Dendritic cell treated with granulocyte-macrophage colony-stimulating factor and Interleukin-4, amounts not matched to agents 40 ng/mL and 50 ng/mL, for 4 days (primary cell): Measurements from ENCODE around the gene RPEL1.
"Not testable (repeated sequence)": the region's sequence is repeated elsewhere in the genome, so short reads cannot be mapped to it uniquely, and the experiment has no call there.

ENCODE experiments used
- H3K27ac Mint-ChIP-seq: one replicate; pipeline ENCODE4 v1.8.0; 2022; ENCODE audit warnings: mild to moderate bottlenecking, mixed read lengths
- H3K27me3 Mint-ChIP-seq: one replicate; pipeline ENCODE4 v1.8.0; 2022; ENCODE audit warnings: mild to moderate bottlenecking, mixed read lengths
- H3K36me3 Mint-ChIP-seq: one replicate; pipeline ENCODE4 v1.8.0; 2022; ENCODE audit warnings: low read depth, mixed read lengths
- H3K4me1 Mint-ChIP-seq: one replicate; pipeline ENCODE4 v1.8.0; 2022; ENCODE audit warnings: low read depth, mixed read lengths
- H3K4me3 Mint-ChIP-seq: one replicate; pipeline ENCODE4 v1.8.0; 2022; ENCODE audit warnings: mild to moderate bottlenecking, moderate library complexity, mixed read lengths
- H3K9me3 Mint-ChIP-seq: one replicate; pipeline ENCODE4 v1.8.0; 2022; ENCODE audit warnings: mixed read lengths
- intact Hi-C: fragments of 100-400 bp; cut with micrococcal nuclease; formaldehyde crosslinking; loops from one replicate; pipeline ENCODE4 v1.15.0; 2022

RPEL1 gene

DNA sequence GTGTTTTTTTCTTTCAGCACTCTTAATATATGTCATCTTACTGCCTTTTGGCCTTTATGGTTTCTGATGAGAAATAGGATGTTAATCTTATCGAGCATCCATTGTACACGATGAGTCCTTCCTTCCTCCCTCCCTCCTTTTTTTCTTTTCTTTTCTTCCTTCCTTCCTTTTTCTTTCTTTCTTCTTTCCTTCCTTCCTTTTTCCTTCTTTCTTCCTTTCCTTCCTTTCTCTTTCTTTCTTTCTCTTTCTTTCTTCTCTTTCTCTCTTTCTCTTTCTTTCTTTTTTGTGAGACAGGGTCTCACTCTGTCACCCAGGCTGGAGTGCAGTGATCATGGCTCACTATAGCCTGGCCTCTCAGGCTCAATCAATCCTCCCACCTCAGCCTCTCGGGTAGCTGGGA lies 8.4 kb downstream of the RPEL1 start:
- no peaks in the 10 kb centered on the region for H3K4me1 Mint-ChIP-seq
- no peaks in the 10 kb centered on the region for H3K27me3 Mint-ChIP-seq
- H3K27ac Mint-ChIP-seq, result no peak overlapping the region
- no peak overlapping the region for H3K4me3 Mint-ChIP-seq
- peaks cover 14% of the 10 kb centered on the region for H3K9me3 Mint-ChIP-seq
- H3K36me3 Mint-ChIP-seq, result no peaks in the 10 kb centered on the region
- intact Hi-C loops, result no loop called here

DNA sequence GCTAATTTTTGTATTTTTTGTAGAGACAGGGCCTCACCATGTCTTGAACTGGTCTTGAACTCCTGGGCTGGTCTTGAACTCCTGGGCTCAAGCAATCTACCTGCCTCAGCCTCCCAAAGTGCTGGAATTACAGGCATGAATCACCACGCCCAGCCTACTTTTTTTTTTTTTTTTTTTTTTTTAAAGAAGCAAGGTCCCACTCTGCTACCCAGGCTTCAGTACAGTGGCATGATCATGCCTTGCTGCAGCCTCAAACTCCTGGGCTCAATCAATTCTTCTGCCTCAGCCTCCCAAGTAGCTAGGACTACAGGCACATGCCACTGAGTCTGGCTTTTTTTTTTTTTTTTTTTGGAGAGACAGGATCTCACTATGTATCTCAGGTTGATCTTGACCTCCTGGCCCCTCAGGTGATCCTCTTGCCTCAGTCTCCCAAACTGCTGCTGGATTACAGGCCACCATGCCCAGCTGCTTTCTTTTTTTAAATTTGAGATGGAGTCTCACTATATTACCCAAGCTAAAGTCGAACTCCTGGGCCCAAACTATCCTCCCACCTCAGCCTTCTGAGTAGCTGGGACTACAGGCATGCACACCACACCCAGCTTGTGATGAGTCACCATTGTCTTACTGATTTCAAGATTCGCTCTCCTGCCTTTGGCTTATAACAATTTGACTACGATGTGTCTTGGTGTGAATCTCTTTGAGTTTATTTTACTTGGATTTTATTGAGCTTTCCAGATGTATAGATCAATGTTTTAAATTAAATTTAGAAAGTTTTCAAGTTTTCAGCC lies 9.0 kb downstream of the RPEL1 start:
- no peak overlapping the region for H3K4me3 Mint-ChIP-seq
- H3K27ac Mint-ChIP-seq, result no peak overlapping the region
- H3K9me3 Mint-ChIP-seq, result peaks cover 20% of the 10 kb centered on the region
- intact Hi-C loops, result no loop called here
- no peaks in the 10 kb centered on the region for H3K36me3 Mint-ChIP-seq
- H3K4me1 Mint-ChIP-seq, result no peaks in the 10 kb centered on the region
- H3K27me3 Mint-ChIP-seq, result no peaks in the 10 kb centered on the region

DNA sequence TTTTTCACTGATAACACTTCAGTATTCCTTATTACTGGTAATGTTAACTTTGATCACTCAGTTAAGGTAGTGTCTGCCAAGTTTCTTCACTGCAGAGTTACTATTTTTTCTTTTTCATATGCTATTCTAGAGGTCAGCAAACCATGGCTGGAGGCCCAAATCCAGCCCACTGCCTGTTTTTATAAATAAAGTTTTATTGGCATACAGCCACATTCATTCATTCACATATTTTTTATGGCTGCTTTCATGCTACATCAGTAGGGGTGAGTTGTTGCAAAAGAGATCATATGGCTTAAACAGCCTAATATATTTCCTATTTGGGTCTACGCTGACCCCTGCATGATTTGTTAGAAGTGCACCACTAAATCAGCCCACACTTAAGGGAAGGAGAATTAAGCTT lies 10.9 kb downstream of the RPEL1 start:
- intact Hi-C loops, result no loop called here
- H3K27me3 Mint-ChIP-seq, result no peaks in the 10 kb centered on the region

DNA sequence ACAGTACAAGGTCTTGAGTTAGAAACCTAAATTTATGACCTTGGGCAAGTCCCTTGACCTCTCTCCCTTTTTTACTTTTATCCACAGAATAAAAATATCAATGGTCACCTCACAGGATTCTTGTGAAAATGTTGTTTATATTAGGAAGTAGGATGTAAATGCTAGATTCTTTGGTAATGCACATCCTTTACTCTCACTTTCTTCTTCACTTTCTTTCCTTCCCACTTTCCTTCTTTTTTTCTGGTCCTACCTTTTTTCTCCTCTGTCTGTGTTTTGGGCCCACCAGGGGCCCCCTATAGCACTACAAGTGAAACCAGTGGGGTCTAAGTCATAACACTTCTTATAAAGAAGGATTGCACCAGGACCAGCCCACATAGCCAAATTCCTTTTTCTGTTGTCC lies 12.1 kb downstream of the RPEL1 start:
- intact Hi-C loops, result no loop called here

More for the DNA sequence above, 10.9 kb downstream of the RPEL1 start:
- H3K27ac Mint-ChIP-seq, result no peak overlapping the region
- no peaks in the 10 kb centered on the region for H3K4me1 Mint-ChIP-seq
- H3K36me3 Mint-ChIP-seq, result no peaks in the 10 kb centered on the region
- H3K9me3 Mint-ChIP-seq, result peaks cover 28% of the 10 kb centered on the region
- H3K4me3 Mint-ChIP-seq, result no peak overlapping the region

DNA sequence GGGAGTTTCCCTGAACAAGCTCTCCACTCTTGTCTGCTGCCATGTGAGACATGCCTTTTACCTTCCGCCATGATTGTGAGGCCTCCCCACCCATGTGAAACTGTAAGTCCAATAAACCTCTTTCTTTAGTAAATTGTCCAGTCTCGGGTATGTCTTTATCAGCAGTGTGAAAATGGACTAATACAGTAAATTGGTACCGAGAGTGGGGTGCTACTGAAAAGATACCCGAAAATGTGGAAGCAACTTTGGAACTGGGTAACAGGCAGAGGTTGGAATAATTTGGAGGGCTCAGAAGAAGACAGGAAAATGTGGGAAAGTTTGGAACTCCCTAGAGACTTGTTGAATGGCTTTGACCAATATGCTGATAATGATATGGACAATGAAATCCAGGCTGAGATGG lies 13.2 kb downstream of the RPEL1 start:
- not testable (repeated sequence) for H3K4me1 Mint-ChIP-seq, H3K4me3 Mint-ChIP-seq

More for the DNA sequence above, 12.1 kb downstream of the RPEL1 start:
- Mint-ChIP-seq H3K27me3 (no peaks in the 10 kb centered on the region), H3K27ac (no peak overlapping the region), H3K9me3 (peaks cover 28% of the 10 kb centered on the region), H3K4me1 (no peaks in the 10 kb centered on the region), H3K4me3 (no peak overlapping the region), H3K36me3 (no peaks in the 10 kb centered on the region)

DNA sequence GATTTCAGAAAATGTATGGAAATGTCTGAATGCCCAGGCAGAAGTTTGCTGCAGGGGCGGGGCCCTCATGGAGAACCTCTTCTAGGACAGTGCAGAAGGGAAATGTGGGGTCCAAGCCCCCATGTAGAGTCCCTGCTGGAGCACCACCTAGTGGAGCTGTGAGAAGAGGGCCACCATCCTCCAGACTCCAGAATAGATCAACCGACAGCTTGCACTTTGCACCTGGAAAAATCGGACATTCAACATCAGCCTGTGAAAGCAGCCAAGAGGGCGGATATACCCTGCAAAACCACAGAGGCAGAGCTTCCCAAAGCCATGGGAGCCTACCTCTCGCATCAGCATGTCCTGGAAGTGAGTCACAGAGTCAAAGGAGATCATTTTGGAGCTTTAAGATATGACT lies 14.3 kb downstream of the RPEL1 start:
- Mint-ChIP-seq H3K9me3 (peaks cover 28% of the 10 kb centered on the region), H3K27ac (no peak overlapping the region), H3K4me1 (no peaks in the 10 kb centered on the region), H3K36me3 (no peaks in the 10 kb centered on the region), H3K4me3 (no peak overlapping the region), H3K27me3 (peaks cover 12% of the 10 kb centered on the region)
- intact Hi-C loops, result no loop called here

More for the DNA sequence above, 13.2 kb downstream of the RPEL1 start:
- intact Hi-C loops, H3K36me3 Mint-ChIP-seq, H3K27ac Mint-ChIP-seq, H3K27me3 Mint-ChIP-seq: not testable (repeated sequence)
- peaks cover 28% of the 10 kb centered on the region for H3K9me3 Mint-ChIP-seq

DNA sequence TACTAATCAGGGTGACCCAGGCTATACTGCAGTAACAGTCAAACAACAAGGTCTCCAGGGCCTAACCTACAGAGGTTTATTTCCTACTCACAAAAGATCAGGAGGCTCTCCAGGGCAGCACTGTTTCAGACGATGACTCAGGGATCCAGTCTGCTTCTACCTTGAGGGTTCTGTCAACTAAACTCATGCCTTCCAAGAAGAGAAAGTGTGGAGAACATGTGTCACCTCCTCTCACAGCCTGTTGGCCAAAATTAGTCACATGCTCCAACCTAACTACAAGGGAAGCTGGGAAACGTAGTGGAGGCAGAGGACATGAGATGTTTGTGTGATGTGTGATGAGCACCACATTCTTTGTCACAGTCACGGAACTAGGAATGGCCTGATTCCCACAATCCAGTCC lies 16.5 kb downstream of the RPEL1 start:
- Mint-ChIP-seq H3K4me1 (no peaks in the 10 kb centered on the region), H3K27ac (no peak overlapping the region), H3K36me3 (no peaks in the 10 kb centered on the region), H3K27me3 (peaks cover 24% of the 10 kb centered on the region), H3K4me3 (no peak overlapping the region), H3K9me3 (peaks cover 28% of the 10 kb centered on the region)
- intact Hi-C loops, result no loop called here

DNA sequence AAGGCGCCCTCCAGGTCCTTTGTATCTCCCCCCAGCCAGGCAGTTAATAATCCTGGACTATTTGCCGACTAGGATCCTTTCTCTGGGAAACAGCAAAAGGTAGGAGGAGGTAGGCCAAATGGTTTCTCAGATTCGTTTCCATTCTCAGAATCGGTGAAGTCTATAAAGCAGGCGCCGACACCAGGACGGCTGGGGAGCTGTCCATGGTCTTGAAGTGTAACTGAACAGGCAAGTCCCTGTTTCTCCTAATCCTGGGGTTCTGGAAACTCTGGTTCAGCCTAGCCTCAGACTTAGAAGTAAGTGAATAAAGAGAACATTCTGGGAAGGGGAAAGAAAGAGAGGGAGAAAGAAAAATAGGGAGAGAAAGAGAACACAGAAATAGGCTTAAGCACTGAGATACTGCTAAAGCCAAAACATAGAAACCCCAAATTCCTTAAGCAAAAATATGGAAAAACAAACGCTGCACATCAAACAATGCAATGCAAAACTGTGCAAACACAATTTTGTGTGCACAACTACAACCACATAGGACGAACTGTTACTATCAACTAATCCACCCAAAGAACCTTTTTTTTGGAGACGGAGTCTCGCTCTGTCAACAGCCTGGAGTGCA lies 20.1 kb downstream of the RPEL1 start:
- H3K4me1 Mint-ChIP-seq, result no peaks in the 10 kb centered on the region
- H3K36me3 Mint-ChIP-seq, result no peaks in the 10 kb centered on the region
- peaks cover 4% of the 10 kb centered on the region for H3K9me3 Mint-ChIP-seq
- no peak overlapping the region for H3K4me3 Mint-ChIP-seq
- H3K27me3 Mint-ChIP-seq, result peaks cover 40% of the 10 kb centered on the region
- intact Hi-C loops, result loop anchor here (2.0 kb wide), 1 partner anchor 13 kb away; no protein-coding TSS in a partner anchor
- H3K27ac Mint-ChIP-seq, result no peak overlapping the region

DNA sequence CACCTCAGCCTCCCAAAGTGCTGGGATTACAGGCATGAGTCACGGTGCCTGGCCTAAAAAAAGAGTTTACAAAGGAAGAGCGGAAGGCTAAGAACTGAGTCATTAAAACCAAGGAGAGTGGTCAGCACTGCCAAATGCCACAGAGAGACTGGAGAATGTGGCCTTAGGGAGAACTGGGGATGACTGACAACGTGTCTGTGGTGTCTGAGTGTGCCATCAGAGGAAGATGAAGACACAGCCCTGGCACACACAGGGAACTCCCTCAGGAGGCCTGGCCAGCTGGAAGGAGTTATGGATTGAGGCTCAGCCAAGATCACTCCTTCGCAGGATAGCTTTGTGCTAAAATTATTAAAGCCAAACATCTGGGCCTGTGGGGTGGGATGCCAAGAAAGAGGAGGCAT lies 27.4 kb downstream of the RPEL1 start:
- intact Hi-C loops, result no loop called here
- Mint-ChIP-seq H3K36me3 (no peaks in the 10 kb centered on the region), H3K9me3 (no peaks in the 10 kb centered on the region), H3K4me3 (no peak overlapping the region), H3K4me1 (peaks cover 16% of the 10 kb centered on the region), H3K27me3 (peaks cover 61% of the 10 kb centered on the region), H3K27ac (no peak overlapping the region)

DNA sequence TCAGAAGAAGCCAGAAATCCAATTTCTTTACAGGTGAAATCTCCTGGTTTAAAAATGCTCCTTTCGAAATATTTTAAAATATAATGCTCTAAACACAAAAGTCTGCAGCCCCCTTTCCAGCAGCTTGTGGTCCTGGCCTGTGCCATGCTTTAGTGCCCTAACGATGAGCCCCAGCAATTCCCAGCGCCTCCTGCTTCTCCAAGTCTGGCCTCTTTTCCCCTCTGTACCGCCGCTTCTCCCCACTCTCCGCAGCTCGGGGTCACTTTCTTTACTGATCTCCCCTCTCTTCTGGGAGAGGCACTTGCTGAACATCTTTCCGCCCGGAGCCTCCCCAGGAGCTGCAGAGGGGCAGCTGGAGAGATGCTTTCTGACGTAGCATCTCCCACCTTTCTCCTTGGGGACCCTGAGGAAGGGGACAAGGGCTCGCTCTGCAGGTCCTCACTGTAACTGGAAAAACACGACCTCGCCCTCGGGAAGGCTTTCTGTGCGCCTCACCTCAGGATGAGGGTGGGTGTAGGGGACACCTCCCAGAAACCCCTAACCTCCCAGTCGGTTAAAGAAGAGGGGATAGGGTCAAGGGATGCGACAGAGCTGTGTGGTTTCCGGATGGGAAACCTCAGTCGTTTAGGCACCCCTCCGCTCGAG lies 30.7 kb downstream of the RPEL1 start:
- Mint-ChIP-seq H3K27me3 (peaks cover 76% of the 10 kb centered on the region), H3K4me3 (no peak overlapping the region), H3K4me1 (peaks cover 16% of the 10 kb centered on the region), H3K9me3 (peaks cover 8% of the 10 kb centered on the region), H3K27ac (no peak overlapping the region), H3K36me3 (no peaks in the 10 kb centered on the region)
- intact Hi-C loops, result no loop called here

DNA sequence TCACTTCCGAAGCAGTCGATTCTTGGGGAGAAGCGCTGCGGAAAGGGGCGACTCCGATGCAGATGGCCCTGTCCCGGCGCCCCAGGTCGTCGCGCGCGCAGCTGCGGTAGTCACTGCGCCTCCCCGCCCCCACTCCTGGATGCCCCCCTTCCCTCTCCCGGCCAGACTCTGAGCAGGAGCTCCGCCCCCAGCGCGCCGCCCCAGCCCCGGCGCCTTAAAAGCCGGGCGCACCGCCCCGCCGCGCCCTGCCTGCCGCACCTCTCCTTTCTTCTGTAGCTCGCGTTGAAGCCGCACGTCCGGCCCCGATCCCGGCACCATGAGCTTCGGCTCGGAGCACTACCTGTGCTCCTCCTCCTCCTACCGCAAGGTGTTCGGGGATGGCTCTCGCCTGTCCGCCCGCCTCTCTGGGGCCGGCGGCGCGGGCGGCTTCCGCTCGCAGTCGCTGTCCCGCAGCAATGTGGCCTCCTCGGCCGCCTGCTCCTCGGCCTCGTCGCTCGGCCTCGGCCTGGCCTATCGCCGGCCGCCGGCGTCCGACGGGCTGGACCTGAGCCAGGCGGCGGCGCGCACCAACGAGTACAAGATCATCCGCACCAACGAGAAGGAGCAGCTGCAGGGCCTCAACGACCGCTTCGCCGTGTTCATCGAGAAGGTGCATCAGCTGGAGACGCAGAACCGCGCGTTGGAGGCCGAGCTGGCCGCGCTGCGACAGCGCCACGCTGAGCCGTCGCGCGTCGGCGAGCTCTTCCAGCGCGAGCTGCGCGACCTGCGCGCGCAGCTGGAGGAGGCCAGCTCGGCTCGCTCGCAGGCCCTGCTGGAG lies 31.4 kb downstream of the RPEL1 start, which contains the start of gene INA:
Gene INA, plus strand, starts transcription at position 243 of the 817 bp plus-strand sequence. Its CDS starts 74 bp downstream, at position 317.
- H3K4me1 Mint-ChIP-seq, result peaks cover 21% of the 10 kb centered on the region
- H3K4me3 Mint-ChIP-seq, result peak within 1 kb of the TSS; percentile 34
- peaks cover 8% of the 10 kb centered on the region for H3K9me3 Mint-ChIP-seq
- no peaks in the 10 kb centered on the region for H3K36me3 Mint-ChIP-seq
- no peak within 1 kb of the TSS for H3K27ac Mint-ChIP-seq
- intact Hi-C loops, result no loop called here
- peaks cover 78% of the 10 kb centered on the region for H3K27me3 Mint-ChIP-seq

DNA sequence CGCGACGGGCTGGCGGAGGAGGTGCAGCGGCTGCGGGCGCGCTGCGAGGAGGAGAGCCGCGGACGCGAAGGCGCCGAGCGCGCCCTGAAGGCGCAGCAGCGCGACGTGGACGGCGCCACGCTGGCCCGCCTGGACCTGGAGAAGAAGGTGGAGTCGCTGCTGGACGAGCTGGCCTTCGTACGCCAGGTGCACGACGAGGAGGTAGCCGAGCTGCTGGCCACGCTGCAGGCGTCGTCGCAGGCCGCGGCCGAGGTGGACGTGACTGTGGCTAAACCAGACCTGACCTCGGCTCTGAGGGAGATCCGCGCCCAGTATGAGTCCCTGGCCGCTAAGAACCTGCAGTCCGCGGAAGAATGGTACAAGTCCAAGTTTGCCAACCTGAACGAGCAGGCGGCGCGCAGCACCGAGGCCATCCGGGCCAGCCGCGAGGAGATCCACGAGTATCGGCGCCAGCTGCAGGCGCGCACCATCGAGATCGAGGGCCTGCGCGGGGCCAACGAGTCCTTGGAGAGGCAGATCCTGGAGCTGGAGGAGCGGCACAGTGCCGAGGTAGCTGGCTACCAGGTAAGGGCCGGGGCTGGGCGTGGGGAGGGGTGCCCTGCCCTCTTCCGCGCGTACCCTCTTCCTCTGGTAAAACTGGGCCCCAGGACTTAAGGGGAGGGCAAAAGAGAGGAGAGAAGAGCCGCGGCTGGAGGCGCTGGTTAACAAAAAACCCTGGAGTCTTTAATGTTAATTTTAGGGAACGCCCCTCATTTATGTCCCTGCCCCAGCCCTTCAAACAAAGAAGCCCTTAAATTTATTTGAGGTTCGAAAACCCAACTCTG lies 32.2 kb downstream of the RPEL1 start:
- intact Hi-C loops, result loop anchor here (2.0 kb wide), 1 partner anchor 13 kb away; no protein-coding TSS in a partner anchor
- Mint-ChIP-seq H3K27me3 (peaks cover 76% of the 10 kb centered on the region), H3K4me1 (peaks cover 23% of the 10 kb centered on the region), H3K36me3 (no peaks in the 10 kb centered on the region), H3K27ac (no peak overlapping the region), H3K9me3 (peaks cover 8% of the 10 kb centered on the region), H3K4me3 (no peak overlapping the region)

DNA sequence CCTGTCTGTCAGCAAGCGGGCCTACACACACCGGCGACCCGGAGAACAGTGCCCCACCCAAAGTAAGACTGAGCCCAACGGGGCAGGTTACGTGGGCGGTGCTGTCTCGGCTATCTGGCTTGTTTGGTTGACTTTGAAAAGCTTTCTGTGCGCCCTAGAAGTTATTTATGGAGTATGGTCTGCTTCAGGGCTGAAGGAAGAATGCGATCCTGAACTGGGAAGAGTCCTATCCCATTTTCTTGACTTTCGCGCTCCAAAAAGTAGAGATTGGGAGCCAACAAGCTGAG lies 32.8 kb downstream of the RPEL1 start:
- peaks cover 75% of the 10 kb centered on the region for H3K27me3 Mint-ChIP-seq
- H3K27ac Mint-ChIP-seq, result no peak overlapping the region
- H3K4me1 Mint-ChIP-seq, result peaks cover 28% of the 10 kb centered on the region
- H3K36me3 Mint-ChIP-seq, result no peaks in the 10 kb centered on the region
- intact Hi-C loops, result loop anchor here (2.0 kb wide), 1 partner anchor 14 kb away; no protein-coding TSS in a partner anchor
- H3K4me3 Mint-ChIP-seq, result no peak overlapping the region
- H3K9me3 Mint-ChIP-seq, result peaks cover 8% of the 10 kb centered on the region
